ENCODE data around the gene ANXA11. TPM values are rescaled to one million over a fixed set of nuclear protein-coding genes. Genes with fewer than 3 reads are reported as not detected.
"Not testable (repeated sequence)": the region's sequence is repeated elsewhere in the genome, so short reads cannot be mapped to it uniquely, and the experiment has no call there.

The ANXA11 gene
- total RNA-seq, result 100 to 1,000 TPM; 252 to 424 (median 367) TPM
- long read RNA-seq, donor 1, full-length matches to known transcripts, result 294 of 516 reads
- long read RNA-seq, donor 1, partial matches to known transcripts, result 139 of 516 reads
- long read RNA-seq, donor 1, other reads (novel, unspliced or antisense), result 83 of 516 reads
- long read RNA-seq, donor 2, full-length matches to known transcripts, result 328 of 439 reads
- long read RNA-seq, donor 2, partial matches to known transcripts, result 55 of 439 reads
- long read RNA-seq, donor 2, other reads (novel, unspliced or antisense), result 56 of 439 reads

DNA sequence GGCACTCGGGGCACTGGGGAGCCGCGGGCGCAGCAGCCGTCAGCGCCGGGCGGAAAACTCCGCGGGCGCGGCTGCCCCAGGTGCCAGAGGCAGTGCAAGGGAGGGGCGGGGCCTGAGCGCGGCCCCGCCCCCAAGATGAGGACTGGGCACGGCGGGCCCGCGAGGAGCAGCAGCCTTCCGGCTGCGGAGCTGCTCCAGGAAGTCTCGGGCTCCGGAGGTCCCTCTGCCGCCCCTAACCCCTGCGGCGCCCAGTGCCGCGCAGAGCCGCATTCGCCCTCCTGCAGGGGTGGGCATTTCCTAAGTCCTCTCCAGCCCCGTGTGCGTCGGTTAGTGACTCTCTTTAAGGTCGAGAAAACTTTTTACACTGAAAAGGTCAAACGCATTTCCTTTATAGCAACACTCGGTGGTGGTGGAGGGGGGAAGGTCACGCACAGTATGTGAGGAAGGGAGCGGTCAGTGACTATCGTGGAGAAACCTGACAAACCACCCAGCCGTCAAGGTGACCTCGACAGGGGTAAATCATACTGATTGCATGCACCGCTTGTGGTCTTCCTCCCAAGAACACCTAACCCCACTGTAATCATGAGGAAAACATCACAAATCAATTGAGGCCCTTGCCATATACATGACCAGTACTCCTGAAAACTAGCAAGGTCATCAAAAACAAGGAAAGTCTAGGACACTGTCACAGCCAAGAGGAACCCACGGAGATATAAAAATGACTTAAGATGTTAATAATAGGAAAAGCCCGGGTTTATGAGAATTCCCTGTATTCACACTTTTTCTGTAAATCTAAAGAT, at the start of gene ANXA11:
ANXA11 (minus strand) TSS at position 61 of the 800 bp plus-strand sequence. CDS start 32,676 bp downstream, outside the sequence.
- DNase-seq (peak; percentile 92 to 93 (median 93)), ATAC-seq (peak; percentile 78)
- TF ChIP-seq, protein P1, sequence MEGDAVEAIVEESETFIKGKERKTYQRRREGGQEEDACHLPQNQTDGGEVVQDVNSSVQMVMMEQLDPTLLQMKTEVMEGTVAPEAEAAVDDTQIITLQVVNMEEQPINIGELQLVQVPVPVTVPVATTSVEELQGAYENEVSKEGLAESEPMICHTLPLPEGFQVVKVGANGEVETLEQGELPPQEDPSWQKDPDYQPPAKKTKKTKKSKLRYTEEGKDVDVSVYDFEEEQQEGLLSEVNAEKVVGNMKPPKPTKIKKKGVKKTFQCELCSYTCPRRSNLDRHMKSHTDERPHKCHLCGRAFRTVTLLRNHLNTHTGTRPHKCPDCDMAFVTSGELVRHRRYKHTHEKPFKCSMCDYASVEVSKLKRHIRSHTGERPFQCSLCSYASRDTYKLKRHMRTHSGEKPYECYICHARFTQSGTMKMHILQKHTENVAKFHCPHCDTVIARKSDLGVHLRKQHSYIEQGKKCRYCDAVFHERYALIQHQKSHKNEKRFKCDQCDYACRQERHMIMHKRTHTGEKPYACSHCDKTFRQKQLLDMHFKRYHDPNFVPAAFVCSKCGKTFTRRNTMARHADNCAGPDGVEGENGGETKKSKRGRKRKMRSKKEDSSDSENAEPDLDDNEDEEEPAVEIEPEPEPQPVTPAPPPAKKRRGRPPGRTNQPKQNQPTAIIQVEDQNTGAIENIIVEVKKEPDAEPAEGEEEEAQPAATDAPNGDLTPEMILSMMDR (IDR thresholded peaks at IDR 0.05), result no peak
- Histone ChIP-seq H3K9me3 (no peaks in the 10 kb centered on the region), H3K4me3 (peak within 1 kb of the TSS; percentile 97), H3K36me3 (ENCODE audit: low read depth) (peaks cover 4% of the 10 kb centered on the region), H3K4me1 (ENCODE audit: low read depth) (peaks cover 44% of the 10 kb centered on the region)
- intact Hi-C loops (cut with DNase I, micrococcal nuclease), result loop anchor here (10.0 kb wide), 1 partner anchor 51 kb away; no protein-coding TSS in a partner anchor

DNA sequence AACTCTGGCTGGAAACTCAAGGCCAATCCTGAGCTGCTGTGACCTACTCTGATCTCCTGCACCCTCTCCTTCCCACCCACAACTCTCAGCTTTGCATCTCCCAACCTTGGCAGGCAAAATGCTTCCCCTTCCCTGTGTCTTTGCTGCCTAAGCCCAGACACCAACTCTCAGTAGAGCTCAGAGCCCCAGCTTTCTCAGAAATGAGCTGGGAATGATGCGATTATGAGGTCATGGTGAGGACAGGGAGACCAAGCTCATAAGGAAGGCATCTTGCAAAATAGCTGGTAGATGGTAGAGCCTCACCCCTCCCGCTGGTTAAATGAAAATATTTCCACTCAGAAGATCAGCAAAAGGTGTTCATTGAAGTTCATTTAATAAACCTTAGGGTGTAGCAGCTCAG, 49.4 kb upstream of the ANXA11 start:
- H3K4me3 ChIP-seq; H3K9me3 ChIP-seq; H3K36me3 ChIP-seq (ENCODE audit: low read depth); ATAC-seq; H3K4me1 ChIP-seq (ENCODE audit: low read depth); intact Hi-C loops (cut with DNase I, micrococcal nuclease); DNase-seq: not testable (repeated sequence)

DNA sequence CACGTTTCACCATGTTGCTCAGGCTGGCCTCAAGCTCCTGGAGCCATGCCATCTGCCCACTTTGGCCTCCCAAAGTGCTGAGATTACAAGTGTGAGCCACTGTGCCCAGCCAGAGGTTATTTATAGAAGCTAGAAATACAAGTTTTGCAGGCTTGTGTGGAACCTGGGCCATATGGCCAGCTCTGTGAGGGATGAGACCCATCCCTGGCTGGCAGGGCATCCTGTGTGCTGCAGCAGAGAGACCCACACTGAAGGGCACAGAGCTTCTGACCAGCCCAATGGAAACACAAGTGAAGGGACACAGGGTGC, 48.6 kb upstream of the ANXA11 start:
- H3K4me1 ChIP-seq (ENCODE audit: low read depth); H3K9me3 ChIP-seq; intact Hi-C loops (cut with DNase I, micrococcal nuclease); H3K36me3 ChIP-seq (ENCODE audit: low read depth); ATAC-seq; H3K4me3 ChIP-seq; DNase-seq: not testable (repeated sequence)

DNA sequence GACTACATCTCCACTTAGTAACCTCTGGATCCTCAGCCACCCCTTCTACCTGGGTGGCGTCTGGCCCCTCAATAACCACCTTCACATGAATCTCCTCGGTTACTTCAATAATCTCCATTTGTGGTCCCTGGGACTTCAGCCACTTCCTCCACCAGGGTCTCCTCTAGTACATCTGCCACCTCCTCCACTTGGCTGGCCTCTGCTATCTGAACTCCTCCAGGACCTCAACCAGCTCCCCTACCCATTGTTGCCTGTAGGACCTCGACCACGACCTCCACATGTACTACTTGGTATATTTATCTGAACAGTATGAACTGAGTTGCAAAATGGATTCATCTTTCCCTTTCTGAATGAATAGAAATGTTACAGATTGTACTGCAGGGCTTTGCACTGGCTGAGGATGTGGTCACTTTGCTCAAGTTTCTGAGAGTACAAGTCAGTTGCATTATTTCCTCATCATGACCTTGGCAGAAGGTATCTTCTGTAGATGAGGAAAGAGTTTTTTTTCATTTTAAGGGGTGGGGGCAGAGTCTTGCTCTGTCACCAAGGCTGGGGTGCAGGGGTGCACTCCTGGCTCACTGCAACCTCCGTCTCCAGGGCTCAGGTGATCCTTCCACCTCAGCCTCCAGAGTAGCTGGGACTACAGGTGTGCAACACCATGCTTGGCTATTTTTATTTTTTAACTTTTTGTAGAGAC, 48.1 kb upstream of the ANXA11 start:
- H3K4me3 ChIP-seq, result no peak overlapping the region
- no peak for ATAC-seq

DNA sequence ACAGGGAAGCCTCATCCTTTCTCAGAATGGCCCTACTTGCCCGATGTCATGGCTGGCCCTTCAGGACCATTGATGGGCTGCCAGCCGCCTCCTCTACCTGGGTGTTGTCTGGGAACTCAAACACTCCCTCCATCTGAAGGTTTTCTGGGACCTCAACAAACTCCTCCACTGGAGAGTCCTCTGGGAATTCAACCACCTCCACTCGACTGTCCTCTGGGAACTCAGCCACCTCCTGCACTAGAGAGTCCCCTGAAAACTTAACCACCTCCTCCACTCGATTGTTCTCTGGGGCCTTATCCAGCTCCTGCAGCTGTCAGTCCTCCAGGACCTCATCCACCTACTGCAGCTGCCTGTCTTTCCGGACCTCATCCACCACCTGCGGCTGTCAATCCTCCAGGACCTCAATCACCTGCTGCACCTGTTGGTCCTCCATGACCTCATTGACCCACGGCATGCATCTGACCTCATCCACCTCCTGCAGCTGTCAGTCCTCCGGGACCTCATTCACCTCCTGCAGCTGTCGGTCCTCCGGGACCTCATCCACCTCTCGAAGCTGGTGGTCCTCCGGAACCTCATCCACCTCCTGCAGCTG, 47.1 kb upstream of the ANXA11 start:
- Histone ChIP-seq H3K36me3 (ENCODE audit: low read depth) (no peaks in the 10 kb centered on the region), H3K9me3 (no peaks in the 10 kb centered on the region), H3K4me1 (ENCODE audit: low read depth) (no peaks in the 10 kb centered on the region), H3K4me3 (no peak overlapping the region)
- TF ChIP-seq, protein P1 (IDR thresholded peaks at IDR 0.05), result no peak
- no peak for DNase-seq
- ATAC-seq, result no peak
- intact Hi-C loops (cut with DNase I, micrococcal nuclease), result no loop called here

More for the DNA sequence above, 48.1 kb upstream of the ANXA11 start:
- TF ChIP-seq, protein P1 (IDR thresholded peaks at IDR 0.05), result no peak
- Histone ChIP-seq H3K4me1 (ENCODE audit: low read depth) (no peaks in the 10 kb centered on the region), H3K36me3 (ENCODE audit: low read depth) (no peaks in the 10 kb centered on the region), H3K9me3 (no peaks in the 10 kb centered on the region)
- intact Hi-C loops (cut with DNase I, micrococcal nuclease), result no loop called here
- no peak for DNase-seq

DNA sequence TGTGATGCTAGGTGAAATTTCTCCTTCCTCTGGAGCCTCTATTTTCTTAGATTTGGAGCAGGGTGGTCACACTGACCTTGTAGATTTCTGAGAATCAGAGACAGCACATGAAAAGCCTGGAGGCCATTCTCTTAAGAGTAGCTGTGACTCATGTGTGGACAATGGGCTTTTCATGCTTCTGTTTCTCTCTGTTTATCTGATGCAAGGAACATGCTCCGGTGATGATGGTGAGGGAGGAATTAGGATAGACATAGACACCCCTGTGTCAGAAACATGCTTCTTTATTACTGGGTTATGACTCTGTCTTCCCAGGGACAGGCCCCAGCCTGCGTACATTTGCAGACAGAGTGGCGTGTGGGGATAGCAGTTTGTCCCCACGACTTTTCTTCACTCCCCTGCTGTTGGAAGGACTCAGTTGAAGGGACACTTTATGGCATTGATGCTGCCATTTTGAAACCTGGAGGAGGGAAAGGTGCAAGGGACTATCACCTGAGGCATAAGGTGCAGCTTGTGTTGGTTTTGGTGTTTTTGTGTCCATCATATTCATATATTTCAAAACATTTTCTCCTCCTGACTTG, 46.5 kb upstream of the ANXA11 start:
- H3K4me3 ChIP-seq; intact Hi-C loops (cut with DNase I, micrococcal nuclease); ATAC-seq: not testable (repeated sequence)

DNA sequence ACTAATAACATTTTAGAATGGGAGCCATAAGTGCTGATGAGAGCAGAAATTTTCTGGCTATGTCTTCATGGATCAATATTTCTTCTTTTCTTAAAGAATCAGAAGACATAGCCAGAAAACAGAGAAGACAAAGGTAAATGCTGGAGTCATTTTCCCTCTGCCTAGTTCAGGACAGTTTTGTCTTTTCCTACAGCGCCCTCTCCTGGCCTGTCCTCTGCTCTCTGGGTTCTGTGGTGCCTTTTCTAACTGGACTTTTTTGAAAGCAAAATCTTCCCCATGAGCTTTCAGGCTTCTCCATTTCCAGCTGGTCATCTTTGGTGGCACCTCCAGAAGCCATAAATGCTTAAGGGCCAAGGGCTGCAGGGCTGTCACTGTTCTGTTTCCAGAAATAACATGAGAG, 45.1 kb upstream of the ANXA11 start:
- H3K9me3 ChIP-seq; H3K36me3 ChIP-seq (ENCODE audit: low read depth); H3K4me1 ChIP-seq (ENCODE audit: low read depth); DNase-seq; H3K4me3 ChIP-seq; intact Hi-C loops (cut with DNase I, micrococcal nuclease): not testable (repeated sequence)
- peak; percentile 68 for ATAC-seq

More for the DNA sequence above, 46.5 kb upstream of the ANXA11 start:
- not testable (repeated sequence) for H3K36me3 ChIP-seq (ENCODE audit: low read depth); H3K4me1 ChIP-seq (ENCODE audit: low read depth); H3K9me3 ChIP-seq; DNase-seq

DNA sequence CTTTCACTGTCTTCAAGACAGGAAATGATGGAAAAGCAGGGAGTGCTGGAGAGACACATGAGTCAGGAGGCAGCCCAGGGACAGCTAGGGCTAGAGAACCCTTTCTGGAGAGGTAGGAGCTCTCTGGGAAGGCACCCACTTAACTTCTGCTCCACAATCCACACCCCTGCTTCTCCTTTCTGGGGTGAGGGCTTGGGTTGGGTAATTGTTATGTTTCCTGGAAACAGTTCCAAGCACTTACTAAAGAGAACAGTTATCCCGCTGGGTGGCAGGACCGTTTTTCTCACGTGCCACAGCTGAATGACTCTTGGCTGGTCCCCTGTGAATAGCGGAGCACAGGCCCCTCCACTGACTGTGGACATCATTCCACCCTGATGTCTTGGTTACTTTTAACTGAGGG, 44.6 kb upstream of the ANXA11 start:
- H3K4me1 ChIP-seq (ENCODE audit: low read depth); H3K36me3 ChIP-seq (ENCODE audit: low read depth); H3K9me3 ChIP-seq; intact Hi-C loops (cut with DNase I, micrococcal nuclease); DNase-seq; ATAC-seq; H3K4me3 ChIP-seq: not testable (repeated sequence)

DNA sequence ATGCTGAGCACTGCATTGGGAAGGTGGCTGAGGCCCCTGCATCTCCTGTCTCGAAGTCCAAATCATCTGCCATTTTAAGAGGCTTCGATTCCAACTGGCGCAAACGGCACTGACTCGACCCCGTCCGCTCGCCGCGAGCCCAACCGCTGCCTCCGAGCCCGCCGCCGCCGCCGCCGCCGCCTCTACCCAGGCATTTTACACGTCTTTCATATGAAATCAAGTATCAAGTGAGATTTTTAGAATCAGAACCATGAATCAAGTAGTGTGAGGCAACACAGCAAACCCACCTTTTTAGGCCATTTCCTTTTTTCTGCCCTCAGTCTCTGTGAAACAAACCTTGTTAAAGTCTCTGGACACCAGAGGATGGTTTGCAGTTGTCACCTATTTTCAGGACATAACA, 42.3 kb upstream of the ANXA11 start:
- DNase-seq; H3K36me3 ChIP-seq (ENCODE audit: low read depth); H3K4me1 ChIP-seq (ENCODE audit: low read depth); intact Hi-C loops (cut with DNase I, micrococcal nuclease); H3K9me3 ChIP-seq; H3K4me3 ChIP-seq; ATAC-seq: not testable (repeated sequence)

DNA sequence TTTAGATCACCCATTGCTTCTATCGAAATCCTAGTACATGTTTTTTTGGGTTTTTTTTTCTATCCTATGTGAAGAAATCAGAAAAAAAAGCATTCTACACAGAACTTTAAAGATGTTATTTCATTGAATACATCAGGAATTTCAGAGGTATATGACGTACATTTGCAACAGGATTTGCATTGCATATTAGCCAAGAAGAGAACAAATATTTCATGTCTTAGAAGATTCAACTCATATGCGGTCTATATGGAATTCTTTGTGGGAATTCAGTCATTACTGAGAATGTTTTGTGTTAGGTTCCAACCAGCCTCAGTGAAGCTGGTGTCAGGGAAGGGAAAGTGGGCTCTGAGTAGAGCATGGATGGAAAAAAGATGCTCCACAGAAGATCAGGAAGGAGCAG, 39.0 kb upstream of the ANXA11 start:
- DNase-seq; H3K36me3 ChIP-seq (ENCODE audit: low read depth); H3K9me3 ChIP-seq; ATAC-seq; intact Hi-C loops (cut with DNase I, micrococcal nuclease); H3K4me1 ChIP-seq (ENCODE audit: low read depth); H3K4me3 ChIP-seq: not testable (repeated sequence)

All from mucosa of descending colon (tissue), 3 donors.